ENCODE measurements around the gene EHD2. TPM values are rescaled to one million over a fixed set of nuclear protein-coding genes. Genes with fewer than 3 reads are reported as not detected.

Gene EHD2
- polyA plus RNA-seq, 1 donor from 2014 or later = not detected

Other genes with a start within 250 kb of the EHD2 start
- gene SLC8A2, start 241.5 kb upstream of the EHD2 start, polyA plus RNA-seq = not detected
- 6.5 TPM for gene KPTN, start 229.2 kb upstream of the EHD2 start, polyA plus RNA-seq
- gene NAPA, start 198.4 kb upstream of the EHD2 start, polyA plus RNA-seq = 95.3 TPM
- not detected for gene ZNF541, start 140.3 kb upstream of the EHD2 start, polyA plus RNA-seq
- 0.71 TPM for gene BICRA, start 104.3 kb upstream of the EHD2 start, polyA plus RNA-seq
- gene NOP53, start 32.1 kb downstream of the EHD2 start, polyA plus RNA-seq = 304 TPM
- 210 TPM for gene SELENOW, start 65.3 kb downstream of the EHD2 start, polyA plus RNA-seq
- gene TPRX1, start 91.1 kb downstream of the EHD2 start, polyA plus RNA-seq = not detected
- gene CRX, start 108.5 kb downstream of the EHD2 start, polyA plus RNA-seq = not detected
- not detected for gene TPRX2, start 145.8 kb downstream of the EHD2 start, polyA plus RNA-seq
- not detected for gene SULT2A1, start 172.9 kb downstream of the EHD2 start, polyA plus RNA-seq